Motor neuron (in vitro differentiated cells): ENCODE measurements around the gene PSMD9. TPM values are rescaled to one million over a fixed set of nuclear protein-coding genes. Genes with fewer than 3 reads are reported as not detected.

ENCODE experiments used
- ATAC-seq, 8 experiments: fragments of 200-7000 bp; cut with Tn5 transposase; replicated peaks in 6 of 8; 2 replicates each; pipeline ENCODE4 v1.8.0; 2021; ENCODE audit warnings: mild to moderate bottlenecking in 8 of 8, moderate library complexity in 8 of 8
- H3K27ac ChIP-seq, 2 donors: fragments of 250-450 bp; sonication (Bioruptor Pico); 2 replicates each; pipeline ENCODE4 v1.9.0; 2021; ENCODE audit warnings: antibody characterized with exemption in 2 of 2, mild to moderate bottlenecking in 2 of 2, moderate library complexity in 1 of 2
- H3K4me1 ChIP-seq, 2 donors: fragments of 250-450 bp; sonication (Bioruptor Pico); replicated peaks in 1 of 2; 2 replicates each; pipeline ENCODE4 v1.6.1; 2021; ENCODE audit warnings: antibody characterized with exemption in 2 of 2, mild to moderate bottlenecking in 2 of 2, moderate library complexity in 1 of 2
- H3K4me3 ChIP-seq, 5 donors: fragments of 250-450 bp; sonication (Bioruptor Pico); 2 replicates each; pipeline ENCODE4 v1.9.0; 2021; ENCODE audit warnings: antibody characterized with exemption in 5 of 5, mild to moderate bottlenecking in 5 of 5, moderate library complexity in 4 of 5
- WGBS, 10 experiments: fragments of 450-650 bp; shearing (Covaris generic); methylation state at CpG; one replicate each; pipeline ENCODE4 v1.0.0; 2022; 5-methylcytosine and 5-hydroxymethylcytosine counted together
- in situ Hi-C, 9 experiments: fragments of 400-800 bp; cut with MboI; loops; one replicate each; pipeline ENCODE4 v1.15.0; 2021; ENCODE audit warnings: low sequenced_read_pairs in 9 of 9, low pct_unique_long_range_greater_than_20kb in 2 of 9; ENCODE audit not compliant: unreplicated experiment in 9 of 9
- total RNA-seq, 8 experiments: library from RNA; unstranded; fragments of 300-600 nt; gene quantifications; 2 replicates each; pipeline versions ENCODE4 v1.2.3 to v1.2.4, GENCODE V29; 2022

PSMD9 gene
- total RNA-seq, 8 experiments from 2014 or later, result 25.3 to 135 (median 54.6) TPM

GRCh38 chr12:121953695-121954094 lies 65.1 kb downstream of the PSMD9 start:
- ATAC-seq, result no peak
- H3K27ac ChIP-seq, result no peak overlapping the region
- no peak overlapping the region for H3K4me3 ChIP-seq
- WGBS, 10 experiments, result 65 to 100% (median 81%) methylated on average over 1 to 3 of the region's 3 CpGs; no CpG with 5 or more reads in 1 of the 10 experiments
- in situ Hi-C loops, result no loop called here
- no peaks in the 10 kb centered on the region for H3K4me1 ChIP-seq

GRCh38 chr12:121955258-121956237 lies 67.0 kb downstream of the PSMD9 start:
- in situ Hi-C loops, result no loop called here
- H3K4me1 ChIP-seq, result no peaks in the 10 kb centered on the region
- H3K4me3 ChIP-seq, result no peak overlapping the region
- no peak overlapping the region for H3K27ac ChIP-seq
- no peak for ATAC-seq
- 67 to 86% (median 83%) methylated on average over 3 to 10 of the region's 13 CpGs; no CpG with 5 or more reads in 1 of the 10 experiments for WGBS, 10 experiments

GRCh38 chr12:121957861-121958515 lies 69.4 kb downstream of the PSMD9 start:
- in situ Hi-C loops, result no loop called here
- Histone ChIP-seq H3K27ac (no peak overlapping the region), H3K4me1 (no peaks in the 10 kb centered on the region), H3K4me3 (no peak overlapping the region)
- ATAC-seq, result peak in 1 of 8 experiments; percentile 60
- WGBS, 10 experiments, result 69 to 100% (median 73%) methylated on average over 1 to 5 of the region's 6 CpGs; no CpG with 5 or more reads in 3 of the 10 experiments

- in situ Hi-C loops, result no loop called here
- H3K4me1 ChIP-seq, result no peaks in the 10 kb centered on the region
- H3K4me3 ChIP-seq, result no peak overlapping the region
- H3K27ac ChIP-seq, result no peak overlapping the region
- WGBS, 10 experiments, result 46 to 90% (median 77%) methylated on average over 3 to 14 of the region's 21 CpGs; no CpG with 5 or more reads in 2 of the 10 experiments
- ATAC-seq, result peak in 1 of 8 experiments; percentile 30
Observed at GRCh38 chr12:121958541-121959240, 70.1 kb downstream of the PSMD9 start.

DNA sequence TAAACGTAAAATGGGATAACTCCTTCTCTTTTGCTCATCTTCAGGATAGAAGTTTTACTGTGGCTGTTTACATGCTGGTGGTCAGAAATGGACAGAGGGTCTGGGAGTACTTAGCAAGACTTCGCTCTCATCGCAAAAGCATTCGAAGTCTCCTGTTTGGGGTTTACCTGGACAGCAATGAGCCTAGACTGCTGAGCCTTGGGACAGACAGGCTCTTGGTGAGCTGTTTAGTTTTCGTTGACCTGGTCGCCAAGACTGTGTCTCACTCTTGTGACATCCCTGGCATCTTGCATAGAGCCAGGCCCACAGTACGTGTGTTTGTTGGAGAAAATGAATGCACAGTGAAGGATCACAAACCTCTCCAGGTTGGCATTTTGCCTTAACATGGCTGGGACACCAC lies 72.0 kb downstream of the PSMD9 start:
- Histone ChIP-seq H3K4me3 (no peak overlapping the region), H3K4me1 (no peaks in the 10 kb centered on the region), H3K27ac (no peak overlapping the region)
- WGBS, 10 experiments, result 20 to 97% (median 83%) methylated on average over 1 to 6 of the region's 7 CpGs; no CpG with 5 or more reads in 3 of the 10 experiments
- no peak for ATAC-seq
- in situ Hi-C loops, result no loop called here

- WGBS, 10 experiments, result 50 to 100% (median 100%) methylated on average over 1 to 2 of the region's 5 CpGs
- Histone ChIP-seq H3K4me1 (no peaks in the 10 kb centered on the region), H3K27ac (no peak overlapping the region), H3K4me3 (no peak overlapping the region)
- ATAC-seq, result no peak
- in situ Hi-C loops, result no loop called here
Observed at GRCh38 chr12:121961195-121961879, 72.7 kb downstream of the PSMD9 start.

GRCh38 chr12:121963341-121964018 lies 74.9 kb downstream of the PSMD9 start:
- in situ Hi-C loops, result no loop called here
- WGBS, 10 experiments, result 50 to 100% (median 94%) methylated on average over 1 to 3 of the region's 15 CpGs; no CpG with 5 or more reads in 5 of the 10 experiments
- no peak for ATAC-seq
- H3K4me3 ChIP-seq, result no peak overlapping the region
- H3K27ac ChIP-seq, result no peak overlapping the region
- no peaks in the 10 kb centered on the region for H3K4me1 ChIP-seq

- no peak overlapping the region for H3K27ac ChIP-seq
- no peak overlapping the region for H3K4me3 ChIP-seq
- H3K4me1 ChIP-seq, result no peaks in the 10 kb centered on the region
- in situ Hi-C loops, result no loop called here
- ATAC-seq, result peak in 1 of 8 experiments; percentile 60
- 19 to 90% (median 67%) methylated on average over 5 to 9 of the region's 9 CpGs for WGBS, 10 experiments
Observed at GRCh38 chr12:121964813-121965643, 76.4 kb downstream of the PSMD9 start.

DNA sequence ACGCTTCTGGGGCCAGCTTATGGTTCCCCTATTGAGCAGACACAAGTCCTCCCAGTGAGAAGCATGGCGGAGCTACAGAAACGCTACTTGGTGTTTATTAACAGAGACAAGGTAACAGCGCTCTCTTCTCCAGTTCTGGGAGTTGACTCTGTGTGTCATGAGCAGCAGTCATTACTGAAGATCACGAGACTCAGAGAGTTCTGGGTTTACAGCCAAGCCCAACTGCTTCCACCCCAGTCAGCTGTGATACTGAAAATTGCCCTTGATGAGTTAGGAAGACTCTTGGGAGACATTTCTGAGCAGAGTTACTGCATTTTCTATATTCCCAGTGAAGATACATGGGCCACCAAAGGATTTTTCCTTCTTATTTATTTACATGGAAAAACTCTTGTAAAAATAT lies 78.4 kb downstream of the PSMD9 start:
- Histone ChIP-seq H3K27ac (no peak overlapping the region), H3K4me3 (no peak overlapping the region), H3K4me1 (no peaks in the 10 kb centered on the region)
- in situ Hi-C loops, result no loop called here
- ATAC-seq, result peak in 1 of 8 experiments; percentile 34
- 40 to 100% (median 87%) methylated on average over 1 to 5 of the region's 5 CpGs; no CpG with 5 or more reads in 1 of the 10 experiments for WGBS, 10 experiments
